ENCODE data around the gene CCDC106. TPM values are rescaled to one million over a fixed set of nuclear protein-coding genes. Genes with fewer than 3 reads are reported as not detected.

CCDC106 gene
- total and polyA plus RNA-seq, 2 of the 4 experiments (the other 2 are of a cell fraction): 2.3 to 13.6 TPM

DNA sequence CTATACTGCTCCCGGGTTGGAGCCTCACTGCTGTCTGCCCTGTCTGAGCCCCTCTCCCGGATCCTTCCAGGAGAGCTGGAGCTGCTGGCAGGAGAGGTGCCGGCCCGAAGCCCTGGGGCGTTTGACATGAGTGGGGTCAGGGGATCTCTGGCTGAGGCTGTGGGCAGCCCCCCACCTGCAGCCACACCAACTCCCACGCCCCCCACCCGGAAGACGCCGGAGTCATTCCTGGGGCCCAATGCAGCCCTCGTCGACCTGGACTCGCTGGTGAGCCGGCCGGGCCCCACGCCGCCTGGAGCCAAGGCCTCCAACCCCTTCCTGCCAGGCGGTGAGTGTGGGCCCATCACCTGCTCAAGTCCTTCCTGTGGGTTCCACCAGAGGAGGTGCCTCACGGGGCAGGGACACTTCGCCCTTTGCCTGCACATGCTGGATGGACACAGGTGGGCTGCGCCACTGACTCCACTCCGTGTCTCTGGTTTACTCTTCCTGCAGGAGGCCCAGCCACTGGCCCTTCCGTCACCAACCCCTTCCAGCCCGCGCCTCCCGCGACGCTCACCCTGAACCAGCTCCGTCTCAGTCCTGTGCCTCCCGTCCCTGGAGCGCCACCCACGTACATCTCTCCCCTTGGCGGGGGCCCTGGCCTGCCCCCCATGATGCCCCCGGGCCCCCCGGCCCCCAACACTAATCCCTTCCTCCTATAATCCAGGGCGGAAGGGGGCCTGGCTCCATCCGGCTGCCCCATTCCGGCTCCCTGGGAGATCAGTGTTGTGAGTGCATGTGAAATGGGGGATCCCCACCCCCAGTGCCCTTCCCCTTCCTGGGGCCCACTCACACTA, 46.9 kb downstream of the CCDC106 start:
- no TSS peak for BruUV-seq (replicated peaks)

More for the DNA sequence above, 46.9 kb downstream of the CCDC106 start:
- ATAC-seq (ENCODE audit: low read depth): no peak
- no peaks in the 10 kb centered on the region for H3K27me3 ChIP-seq (ENCODE audit: control insufficient read depth, insufficient read depth, low read length)
- no peak overlapping the region for H3K23ac ChIP-seq (ENCODE audit: low read depth, low read length)
- H3K14ac ChIP-seq (replicated peaks; ENCODE audit: low read depth, low read length): no peak overlapping the region
- H2BK20ac ChIP-seq (ENCODE audit: low read depth, low read length): no peak overlapping the region
- H3K9ac ChIP-seq (ENCODE audit: low read depth, low read length): no peak overlapping the region
- no peak overlapping the region for H2AFZ ChIP-seq (replicated peaks; ENCODE audit: low read length, poor library complexity)
- in situ Hi-C loops (cut with MboI; ENCODE audit: low sequenced_read_pairs): loop anchor here (25.0 kb wide), 1 partner anchor 442 kb away; the partner anchor contains the start of gene ZNF444
- H4K8ac ChIP-seq (ENCODE audit: low read depth in 2 of 2, low read length in 2 of 2): no peak overlapping the region
- H4K91ac ChIP-seq (ENCODE audit: insufficient read depth, low read depth, low read length): no peak overlapping the region
- TF ChIP-seq RFX5 (IDR thresholded peaks at IDR 0.05; ENCODE audit: low read depth, low read length) (no peak), CEBPB (IDR thresholded peaks at IDR 0.05; ENCODE audit: low read depth, low read length) (no peak), RCOR1 (IDR thresholded peaks at IDR 0.05; ENCODE audit: insufficient replicate concordance, low read length) (no peak), CHD1 (IDR thresholded peaks at IDR 0.05; ENCODE audit: low read depth, low read length) (no peak), RAD21 (IDR thresholded peaks at IDR 0.05; ENCODE audit: low read length) (no peak), NFE2L2 (IDR thresholded peaks at IDR 0.05; ENCODE audit: low read depth, low read length) (no peak), MXI1 (IDR thresholded peaks at IDR 0.05; ENCODE audit: borderline replicate concordance, low read depth, low read length) (no peak)
- TF ChIP-seq, protein P1, sequence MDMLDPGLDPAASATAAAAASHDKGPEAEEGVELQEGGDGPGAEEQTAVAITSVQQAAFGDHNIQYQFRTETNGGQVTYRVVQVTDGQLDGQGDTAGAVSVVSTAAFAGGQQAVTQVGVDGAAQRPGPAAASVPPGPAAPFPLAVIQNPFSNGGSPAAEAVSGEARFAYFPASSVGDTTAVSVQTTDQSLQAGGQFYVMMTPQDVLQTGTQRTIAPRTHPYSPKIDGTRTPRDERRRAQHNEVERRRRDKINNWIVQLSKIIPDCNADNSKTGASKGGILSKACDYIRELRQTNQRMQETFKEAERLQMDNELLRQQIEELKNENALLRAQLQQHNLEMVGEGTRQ (IDR thresholded peaks at IDR 0.05; ENCODE audit: low read depth, low read length): no peak
- TF ChIP-seq, protein P2, sequence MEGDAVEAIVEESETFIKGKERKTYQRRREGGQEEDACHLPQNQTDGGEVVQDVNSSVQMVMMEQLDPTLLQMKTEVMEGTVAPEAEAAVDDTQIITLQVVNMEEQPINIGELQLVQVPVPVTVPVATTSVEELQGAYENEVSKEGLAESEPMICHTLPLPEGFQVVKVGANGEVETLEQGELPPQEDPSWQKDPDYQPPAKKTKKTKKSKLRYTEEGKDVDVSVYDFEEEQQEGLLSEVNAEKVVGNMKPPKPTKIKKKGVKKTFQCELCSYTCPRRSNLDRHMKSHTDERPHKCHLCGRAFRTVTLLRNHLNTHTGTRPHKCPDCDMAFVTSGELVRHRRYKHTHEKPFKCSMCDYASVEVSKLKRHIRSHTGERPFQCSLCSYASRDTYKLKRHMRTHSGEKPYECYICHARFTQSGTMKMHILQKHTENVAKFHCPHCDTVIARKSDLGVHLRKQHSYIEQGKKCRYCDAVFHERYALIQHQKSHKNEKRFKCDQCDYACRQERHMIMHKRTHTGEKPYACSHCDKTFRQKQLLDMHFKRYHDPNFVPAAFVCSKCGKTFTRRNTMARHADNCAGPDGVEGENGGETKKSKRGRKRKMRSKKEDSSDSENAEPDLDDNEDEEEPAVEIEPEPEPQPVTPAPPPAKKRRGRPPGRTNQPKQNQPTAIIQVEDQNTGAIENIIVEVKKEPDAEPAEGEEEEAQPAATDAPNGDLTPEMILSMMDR (conservative IDR thresholded peaks at IDR 0.05; ENCODE audit: low read depth, low read length): no peak
- POLR2A ChIA-PET (ENCODE audit: unreplicated experiment): no interaction called here
- CTCF ChIA-PET: no interaction called here
- peaks cover 54% of the 10 kb centered on the region for H3K36me3 ChIP-seq (ENCODE audit: control insufficient read depth, insufficient read depth, low read length)
- H4K20me1 ChIP-seq (ENCODE audit: insufficient read depth, low read length): no peaks in the 10 kb centered on the region; the same call in 1 of the 2 replicates
- intact Hi-C loops (cut with micrococcal nuclease): no loop called here
- H2BK15ac ChIP-seq (ENCODE audit: low read depth, low read length): no peak overlapping the region
- no peaks in the 10 kb centered on the region for H3K4me1 ChIP-seq (ENCODE audit: control insufficient read depth, insufficient read depth, low read length)
- H3K4ac ChIP-seq (ENCODE audit: low read depth, low read length): no peak overlapping the region
- H3K56ac ChIP-seq (ENCODE audit: extremely low read depth, insufficient read depth, low read length): no peak overlapping the region
- no peak overlapping the region for H3K18ac ChIP-seq (ENCODE audit: low read depth, low read length)
- WGBS, 2 experiments (ENCODE audit: extremely low coverage in 2 of 2, insufficient read length in 1 of 2): 97% methylated on average over 18 of the region's 37 CpGs; no CpG with 5 or more reads in 1 of the 2 experiments
- no peaks in the 10 kb centered on the region; a peak in 1 of 4 replicates for H3K79me1 ChIP-seq (ENCODE audit: low read depth in 1 of 2, low read length in 2 of 2)
- no peak overlapping the region for H2AK9ac ChIP-seq (replicated peaks; ENCODE audit: low read depth, low read length, poor library complexity)
- H3K27ac ChIP-seq (ENCODE audit: insufficient read depth, low read length): no peak overlapping the region
- dilution Hi-C loops (cut with HindIII; ENCODE audit: low sequenced_read_pairs, unreplicated experiment): no loop called here
- H2AK5ac ChIP-seq (ENCODE audit: low read depth, low read length): no peak overlapping the region
- H3K9me3 ChIP-seq (ENCODE audit: control insufficient read depth, insufficient read depth, low read length): no peaks in the 10 kb centered on the region
- H2BK120ac ChIP-seq (ENCODE audit: low read depth, low read length): no peak overlapping the region
- no peak overlapping the region for H4K5ac ChIP-seq (ENCODE audit: low read depth, low read length)
- DNase-seq: no peak
- no peaks in the 10 kb centered on the region for H3K9me1 ChIP-seq (ENCODE audit: insufficient read depth, low read length)
- no peak overlapping the region for H2BK5ac ChIP-seq (ENCODE audit: low read depth, low read length, poor library complexity, severe bottlenecking)
- no peak overlapping the region for H3K4me2 ChIP-seq (ENCODE audit: low read depth, low read length)
- H3K4me3 ChIP-seq (ENCODE audit: insufficient read depth, low read depth, low read length): no peak overlapping the region

All from IMR-90 (cell line).